Right kidney (tissue), 1 donor: Measurements from ENCODE around the gene AGAP1.

Experiments
- DNase-seq: peaks from one replicate; pipeline ENCODE4 v3.0.0-alpha.2; 2016

AGAP1 gene

DNA sequence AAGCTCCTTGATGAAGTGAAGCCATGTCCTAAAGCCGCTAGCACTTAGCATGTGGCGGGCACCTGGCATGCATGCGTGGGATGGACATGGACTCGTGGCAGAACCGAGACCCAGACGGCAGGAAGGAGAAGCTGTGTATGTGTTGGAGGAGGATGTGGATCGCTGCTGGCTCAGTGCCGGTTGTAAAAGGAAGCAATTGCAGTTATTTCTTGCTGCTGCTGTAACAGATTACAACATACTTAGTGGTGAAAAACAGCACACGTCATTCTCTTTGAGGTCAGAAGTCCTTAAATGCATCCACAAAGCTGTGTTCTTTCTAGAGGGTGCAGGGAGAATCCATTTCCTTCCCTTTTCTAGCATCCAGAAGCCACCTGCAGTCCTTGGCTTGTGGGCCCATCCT is 74.6 kb downstream of the AGAP1 start:
- DNase-seq, result no peak

DNA sequence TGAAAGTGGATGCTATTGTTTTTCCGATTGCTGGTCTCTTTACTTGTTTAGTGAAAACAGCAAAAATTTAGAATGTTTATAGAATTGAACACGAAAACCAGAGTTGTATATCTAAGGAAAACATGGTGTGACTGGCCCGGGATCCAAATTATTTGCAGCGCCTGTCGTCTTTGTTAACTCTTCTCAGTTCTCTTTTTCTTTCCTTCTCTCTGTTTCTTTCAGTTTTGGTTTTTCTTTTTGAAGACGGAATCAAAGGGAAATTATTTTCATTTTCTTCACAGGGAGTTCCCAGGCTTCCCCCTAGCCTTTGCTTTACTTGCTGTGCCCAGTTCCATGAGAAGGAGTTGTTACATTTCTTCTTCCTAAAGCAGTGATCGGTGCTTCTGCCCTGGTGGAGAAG is 76.0 kb downstream of the AGAP1 start:
- no peak for DNase-seq

DNA sequence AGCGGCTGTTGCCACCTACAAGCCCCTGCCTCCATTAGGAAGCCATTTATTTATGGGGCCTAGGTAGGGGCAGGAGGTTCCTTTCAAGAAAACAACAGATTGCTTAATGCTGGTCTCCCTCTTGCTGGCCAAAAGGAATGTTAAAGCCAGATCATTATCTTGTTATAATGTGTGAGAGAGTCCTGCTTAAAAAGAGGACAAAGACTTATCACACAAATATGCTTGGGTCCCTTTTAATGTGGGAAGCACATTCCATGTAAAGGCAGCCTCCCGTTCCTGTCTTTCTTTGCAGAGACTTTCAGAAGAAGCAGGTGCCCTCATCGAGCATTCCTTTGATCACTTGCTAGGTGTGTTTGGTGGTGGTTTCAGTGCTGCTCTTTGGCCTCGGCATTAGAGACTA is 76.4 kb downstream of the AGAP1 start:
- no peak for DNase-seq

- no peak for DNase-seq
Observed at GRCh38 chr2:235570966-235571692, 77.3 kb downstream of the AGAP1 start.

- no peak for DNase-seq
Observed at GRCh38 chr2:235572592-235572991, 78.7 kb downstream of the AGAP1 start.

DNA sequence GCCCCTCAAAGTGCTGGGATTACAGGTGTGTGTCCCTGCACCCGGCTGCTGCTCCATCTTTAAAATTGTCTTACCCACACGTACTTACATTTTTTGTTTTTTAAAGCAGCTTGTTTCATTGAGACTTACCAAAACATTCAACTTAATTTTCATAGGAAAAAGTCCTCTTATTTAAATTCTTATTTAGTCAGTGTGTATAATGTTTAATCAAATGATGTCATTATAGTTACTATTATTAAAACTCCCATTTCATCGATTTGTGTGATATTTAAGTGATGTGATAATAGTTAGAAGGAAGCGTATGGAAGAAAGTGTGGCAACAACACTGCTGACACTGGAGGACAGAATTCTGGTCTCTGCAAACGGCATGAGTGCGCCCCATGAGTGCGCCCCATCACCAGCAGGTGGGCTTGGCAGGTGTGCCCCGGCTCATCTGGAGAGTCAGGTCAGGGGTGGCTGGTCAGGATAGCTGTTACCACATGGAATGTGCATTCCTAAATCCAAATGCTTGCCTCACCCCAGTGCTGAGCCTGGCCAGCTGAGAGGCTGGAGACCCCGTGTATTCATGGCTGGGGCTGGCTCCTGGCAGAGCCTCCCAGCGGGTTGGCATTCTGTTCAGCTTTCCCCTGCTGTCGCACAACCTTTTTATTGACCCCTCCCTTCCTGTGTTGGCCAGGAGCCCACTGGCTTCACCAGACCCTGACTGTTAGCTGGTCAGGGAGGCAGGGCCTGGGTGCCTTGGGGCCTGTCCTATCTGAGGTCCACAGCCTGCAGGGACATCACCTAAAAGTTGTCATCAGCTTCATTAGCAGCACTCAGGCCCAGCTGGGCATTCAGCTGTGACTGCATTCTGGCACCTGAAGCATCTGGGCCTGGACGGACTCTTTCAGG is 79.7 kb downstream of the AGAP1 start:
- DNase-seq, result no peak

DNA sequence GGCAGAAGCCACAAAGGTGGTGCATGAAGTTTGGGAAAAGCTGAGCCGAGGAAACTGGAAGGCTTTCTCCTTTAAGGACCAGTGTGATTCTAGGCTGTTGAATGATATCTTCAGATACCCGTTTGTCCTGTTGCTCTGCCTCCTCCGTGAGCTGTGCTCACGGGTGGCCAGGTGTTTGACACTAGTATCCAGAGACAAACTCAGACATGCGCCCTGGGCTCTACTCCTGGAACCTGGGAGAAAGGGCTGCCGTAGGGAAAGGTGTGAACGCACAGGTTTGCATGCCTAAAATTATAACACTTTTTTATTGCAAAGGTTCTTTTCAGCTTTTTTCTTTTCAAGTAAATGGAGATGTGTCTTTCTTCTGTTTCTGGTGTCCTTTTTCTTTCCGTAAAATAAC is 81.6 kb downstream of the AGAP1 start:
- no peak for DNase-seq

GRCh38 chr2:235575904-235576303 is 82.1 kb downstream of the AGAP1 start:
- DNase-seq, result no peak

GRCh38 chr2:235576337-235576910 is 82.6 kb downstream of the AGAP1 start:
- no peak for DNase-seq

DNA sequence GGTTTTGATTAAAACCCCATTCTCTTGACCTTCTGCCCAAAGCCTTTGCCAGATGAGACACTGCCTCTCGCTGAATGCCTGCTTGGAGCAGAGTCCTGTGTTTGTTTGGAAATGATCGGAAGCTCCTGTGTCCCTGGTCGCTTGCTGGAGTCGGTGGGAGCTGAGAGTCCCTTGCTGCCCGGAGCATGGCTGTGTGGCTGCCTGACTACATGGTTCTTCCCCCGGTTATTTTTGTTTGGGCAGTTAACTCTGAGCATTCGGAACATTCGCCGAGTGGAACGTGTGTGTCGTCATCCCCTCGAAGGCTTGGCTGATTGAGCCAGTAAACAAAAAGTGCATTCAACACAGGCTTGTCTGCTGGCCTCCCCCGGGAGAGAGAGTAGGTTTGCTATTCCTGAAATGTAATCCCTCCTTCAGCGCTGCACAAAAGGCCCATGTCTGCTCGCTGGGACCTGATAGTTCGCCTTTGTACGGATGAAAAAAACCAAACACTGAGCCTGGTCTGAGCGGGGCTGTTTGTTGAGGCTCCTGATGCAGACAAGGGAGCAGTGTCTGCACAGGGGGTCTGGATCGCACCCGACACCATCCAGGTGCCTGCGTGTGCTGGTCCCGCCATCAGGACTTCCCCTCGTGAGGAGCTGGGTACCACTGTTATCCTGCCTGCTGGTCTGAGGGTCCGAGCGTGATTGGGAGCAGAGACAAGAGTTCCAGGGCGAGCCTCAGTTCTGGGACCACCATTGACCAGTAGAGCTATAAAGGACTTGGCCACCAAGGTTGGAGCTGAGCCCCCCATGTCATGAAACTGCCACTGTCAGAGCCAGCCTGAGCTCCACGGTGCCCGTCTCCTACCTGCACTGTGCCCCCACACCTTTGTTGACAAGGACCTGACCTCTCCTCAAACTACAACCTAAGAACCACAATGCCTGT is 83.8 kb downstream of the AGAP1 start:
- peak; percentile 44 for DNase-seq

DNA sequence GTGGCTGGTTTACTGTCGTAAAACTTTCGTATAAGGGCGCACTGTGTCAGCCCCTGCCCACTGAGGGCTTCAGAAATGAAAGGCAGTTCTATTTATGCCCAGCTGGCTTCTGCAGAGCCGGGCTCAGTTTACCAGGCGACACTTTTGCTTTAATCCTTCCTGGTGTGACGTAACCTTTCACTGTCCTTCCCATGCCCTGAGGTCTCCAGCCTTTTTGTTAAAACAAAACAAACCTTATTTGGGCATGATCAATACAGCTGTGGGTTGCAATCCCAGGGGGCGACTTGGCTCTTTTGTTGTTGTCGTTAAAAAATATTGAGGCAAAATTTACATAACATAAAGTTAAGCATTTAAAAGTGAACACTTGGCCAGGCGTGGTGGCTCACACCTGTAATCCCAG is 85.3 kb downstream of the AGAP1 start:
- DNase-seq, result no peak

- DNase-seq, result no peak
Observed at GRCh38 chr2:235580426-235581157, 86.7 kb downstream of the AGAP1 start.

DNA sequence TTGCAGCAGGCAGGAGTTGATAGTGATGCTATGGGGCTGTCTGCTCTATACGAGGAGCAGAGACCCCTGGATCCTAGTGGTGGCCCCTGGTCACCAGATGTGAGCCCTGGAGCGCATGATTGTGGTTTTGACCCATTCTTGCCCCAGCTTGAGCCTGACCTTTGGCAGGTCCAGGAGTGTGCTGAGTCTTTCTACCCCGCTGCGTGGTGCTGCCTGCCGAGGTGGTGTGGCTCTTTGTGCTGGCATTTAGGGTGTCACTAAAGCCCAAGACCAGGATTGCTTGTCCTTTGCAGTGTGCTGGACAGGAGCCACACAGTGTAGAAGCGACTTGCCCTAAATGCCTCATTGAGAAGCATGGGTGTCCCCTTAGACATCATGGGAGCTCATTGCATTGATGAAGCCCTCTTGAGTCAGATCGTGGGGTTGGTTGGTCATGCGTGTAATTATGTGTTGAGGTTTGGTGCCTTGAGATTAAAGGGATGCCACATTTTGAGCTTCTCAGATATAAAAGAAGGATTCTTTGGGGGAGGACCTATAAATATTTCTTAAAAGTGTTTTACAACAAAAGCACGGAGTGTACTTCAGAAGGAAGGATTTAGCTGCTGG is 88.3 kb downstream of the AGAP1 start:
- DNase-seq, result no peak

GRCh38 chr2:235582729-235583128 is 88.9 kb downstream of the AGAP1 start:
- DNase-seq, result no peak

- no peak for DNase-seq
Observed at GRCh38 chr2:235583144-235583543, 89.3 kb downstream of the AGAP1 start.

- DNase-seq, result no peak
Observed at GRCh38 chr2:235583925-235584637, 90.2 kb downstream of the AGAP1 start.

DNA sequence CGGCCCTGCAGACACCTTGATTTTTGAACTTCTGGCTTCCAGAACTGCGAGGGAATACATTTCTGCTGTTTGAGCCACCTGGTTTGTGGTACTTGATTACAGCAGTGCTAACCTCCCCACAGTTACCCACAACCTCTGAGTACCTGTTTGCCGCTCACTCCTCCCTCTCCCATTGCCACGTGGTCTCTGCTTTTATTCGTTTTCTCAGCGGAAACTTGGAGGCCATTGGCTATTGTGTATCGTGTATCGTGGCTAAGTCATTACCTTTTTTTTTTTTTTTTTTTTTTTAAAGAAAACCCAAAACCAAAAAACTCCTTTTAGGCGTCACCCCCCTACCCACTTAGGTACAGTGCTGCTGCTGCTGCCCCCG is 90.8 kb downstream of the AGAP1 start:
- no peak for DNase-seq

- no peak for DNase-seq
Observed at GRCh38 chr2:235587202-235587601, 93.4 kb downstream of the AGAP1 start.

- no peak for DNase-seq
Observed at GRCh38 chr2:235588750-235589149, 94.9 kb downstream of the AGAP1 start.

- no peak for DNase-seq
Observed at GRCh38 chr2:235591231-235591730, 97.4 kb downstream of the AGAP1 start.
